Left kidney (tissue), 2 donors: ENCODE measurements around the gene CAMTA1. TPM values are rescaled to one million over a fixed set of nuclear protein-coding genes. Genes with fewer than 3 reads are reported as not detected.

Experiments used
- DNase-seq: peaks from one replicate; pipeline ENCODE4 v3.0.0-alpha.2; 2013
- polyA plus RNA-seq: library from polyadenylated mRNA; unstranded; fragments of 120-200 nt; gene quantifications from one replicate; pipeline ENCODE4 v1.2.1, GENCODE V29; 2013; ENCODE audit not compliant: insufficient read length

Gene CAMTA1
- polyA plus RNA-seq, 1 donor: 88.8 TPM

DNA sequence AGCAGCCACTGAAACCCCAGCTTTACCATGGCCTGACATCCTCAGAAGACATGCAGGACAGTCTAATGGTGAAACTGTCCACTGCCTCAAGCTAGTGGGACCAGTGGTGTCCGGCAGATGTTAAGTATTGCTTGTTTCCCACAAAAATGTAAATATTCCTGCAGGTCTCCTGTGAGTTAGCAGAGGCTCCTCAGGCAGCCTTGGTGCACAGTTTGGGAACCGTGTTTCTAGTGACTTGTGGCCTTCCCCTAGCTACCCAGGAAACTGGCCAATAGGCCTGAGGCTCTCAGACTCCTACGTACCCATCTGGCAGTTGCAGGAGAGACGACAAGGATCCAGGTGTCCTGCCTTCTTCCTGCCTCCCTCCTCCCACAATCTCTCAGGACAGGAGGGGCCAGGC lies 142.4 kb downstream of the CAMTA1 start:
- no peak for DNase-seq

DNA sequence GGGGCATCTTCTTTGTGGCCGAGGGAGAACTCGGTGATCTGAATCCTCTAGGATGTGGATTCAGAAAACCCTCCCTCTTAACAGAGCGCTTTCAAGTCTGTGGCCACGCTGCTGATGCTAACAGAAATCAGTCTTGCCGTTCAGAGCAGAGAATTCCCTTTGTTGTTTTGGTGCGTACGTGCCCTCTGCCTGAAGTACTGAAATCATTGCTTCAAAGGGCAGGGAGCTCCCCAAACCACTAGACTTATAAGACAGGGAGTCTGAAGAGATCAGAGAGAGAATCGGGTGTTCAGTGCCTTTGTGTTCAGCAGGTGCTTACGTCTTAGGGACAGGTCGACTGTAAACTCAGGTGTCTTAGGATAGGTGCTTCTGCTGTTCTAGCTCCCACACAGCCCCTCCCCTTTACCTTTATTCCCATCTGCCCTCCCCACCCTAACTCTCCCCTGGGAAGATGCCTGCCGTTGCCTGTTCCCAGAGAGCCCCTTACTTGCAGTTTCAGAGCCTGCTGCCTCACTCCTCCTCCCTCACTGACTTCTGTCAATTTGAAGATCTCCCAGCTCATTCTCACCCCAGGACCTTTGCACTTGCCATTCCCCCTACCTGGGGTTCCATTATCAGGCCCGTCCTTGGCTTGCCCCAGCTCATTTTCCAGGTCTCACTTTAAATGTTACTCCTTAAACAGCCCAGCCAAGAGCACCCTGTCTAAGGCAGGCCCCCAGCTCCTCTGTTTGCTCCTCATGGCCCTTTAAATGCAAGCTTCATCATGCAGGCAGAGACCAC lies 143.0 kb downstream of the CAMTA1 start:
- DNase-seq: no peak

DNA sequence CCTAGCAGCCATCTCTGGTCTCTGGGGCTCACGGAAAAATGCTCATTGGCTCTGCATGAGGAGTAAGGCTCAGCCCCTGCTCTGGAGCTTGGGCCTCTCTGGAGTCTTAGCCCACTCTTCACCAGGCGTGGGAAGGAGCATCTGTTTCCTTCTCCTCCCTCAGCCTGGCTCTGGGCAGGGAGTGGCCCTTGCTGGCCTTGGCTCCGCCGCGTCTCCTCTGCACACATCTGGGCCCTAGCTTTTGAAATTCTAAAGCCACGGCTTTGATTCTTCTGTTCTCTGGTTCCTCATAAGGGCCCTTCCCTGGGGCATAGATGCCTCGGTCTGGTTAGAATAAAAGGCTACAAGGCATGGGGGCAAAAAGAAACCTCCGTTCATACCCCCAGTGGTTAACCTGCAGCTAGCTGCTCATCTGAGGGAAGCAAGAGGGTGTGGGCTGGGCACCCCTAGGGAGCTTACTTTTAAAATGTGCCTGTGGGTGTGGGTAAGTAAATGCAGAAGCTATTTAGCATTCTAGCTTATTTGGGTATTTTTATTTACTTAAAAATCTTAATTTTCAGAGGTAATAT lies 145.6 kb downstream of the CAMTA1 start:
- DNase-seq: no peak

DNA sequence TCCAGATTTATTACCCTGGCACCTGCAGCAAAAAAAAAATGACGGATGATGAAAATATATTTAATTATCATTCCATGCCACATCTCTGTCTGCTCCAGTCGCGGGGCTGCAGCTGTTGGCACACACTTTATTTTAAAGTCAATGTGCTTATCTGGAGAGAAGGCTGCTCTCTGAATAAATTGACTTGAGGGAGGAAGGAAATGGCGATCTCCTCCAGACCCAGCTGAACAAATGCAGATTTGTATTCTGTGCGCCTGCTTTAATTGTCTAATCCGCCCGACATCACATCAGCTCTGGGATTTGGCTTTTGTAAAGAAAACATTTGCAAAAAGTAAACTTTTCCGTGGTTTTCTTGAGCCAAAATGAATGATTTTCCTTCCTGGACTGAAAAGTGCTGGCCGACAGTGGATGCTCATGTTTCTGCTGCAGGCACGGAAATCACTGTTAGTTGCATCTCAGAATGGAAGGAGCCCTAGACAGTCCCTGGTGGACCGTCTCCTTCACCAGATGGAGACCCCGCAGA lies 150.2 kb downstream of the CAMTA1 start:
- DNase-seq: no peak

DNA sequence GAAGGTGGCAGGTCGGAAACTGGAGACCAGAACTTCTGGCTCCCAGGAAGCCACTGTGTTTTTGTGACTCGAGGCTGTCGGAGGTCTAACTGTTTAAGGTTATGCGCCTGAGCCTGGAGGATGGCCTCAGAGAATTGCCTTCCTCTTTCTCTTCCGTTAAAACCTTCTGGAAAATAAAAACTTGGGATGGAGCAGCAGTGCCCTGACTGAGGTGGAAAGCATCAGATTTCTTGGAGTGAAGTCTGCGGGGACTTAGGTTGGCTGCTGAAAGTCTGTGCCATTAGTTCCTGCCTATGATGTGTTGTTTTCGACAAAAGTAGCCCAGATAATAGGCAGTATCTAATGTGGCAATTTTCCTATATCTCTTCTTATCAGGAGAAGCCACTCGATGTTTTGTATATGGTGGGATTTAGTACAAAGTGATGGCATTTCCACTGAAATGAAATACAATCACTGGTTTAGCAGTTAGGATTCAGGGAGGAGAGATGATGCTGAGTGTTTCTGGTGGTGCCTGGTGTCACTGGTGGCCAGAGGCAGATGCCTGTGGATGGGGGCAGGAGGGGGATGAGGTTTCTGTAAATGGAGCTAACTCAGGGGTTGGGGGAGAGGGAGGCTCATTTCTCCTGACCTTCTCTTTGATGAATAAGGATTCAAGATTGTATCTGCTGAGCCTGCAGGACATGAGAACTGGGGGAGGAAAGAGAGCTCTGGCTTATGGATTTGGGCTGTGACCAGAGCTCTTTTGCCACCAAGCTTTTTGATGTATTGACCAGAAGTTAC lies 150.8 kb downstream of the CAMTA1 start:
- no peak for DNase-seq

DNA sequence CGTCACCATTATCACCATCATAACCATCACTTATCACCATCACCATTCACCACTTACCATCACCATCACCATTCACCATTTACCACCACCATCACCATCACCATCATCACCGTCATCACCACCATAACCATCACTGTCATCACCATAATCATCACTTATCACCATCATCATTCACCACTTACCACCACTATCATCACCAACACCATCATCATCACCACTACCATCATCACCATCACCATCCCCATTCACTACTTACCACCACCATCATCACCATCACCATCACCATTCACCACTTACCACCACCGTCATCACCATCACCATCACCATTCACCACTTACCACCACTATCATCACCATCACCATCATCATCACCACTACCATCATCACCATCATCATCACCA lies 151.8 kb downstream of the CAMTA1 start:
- DNase-seq: no peak

DNA sequence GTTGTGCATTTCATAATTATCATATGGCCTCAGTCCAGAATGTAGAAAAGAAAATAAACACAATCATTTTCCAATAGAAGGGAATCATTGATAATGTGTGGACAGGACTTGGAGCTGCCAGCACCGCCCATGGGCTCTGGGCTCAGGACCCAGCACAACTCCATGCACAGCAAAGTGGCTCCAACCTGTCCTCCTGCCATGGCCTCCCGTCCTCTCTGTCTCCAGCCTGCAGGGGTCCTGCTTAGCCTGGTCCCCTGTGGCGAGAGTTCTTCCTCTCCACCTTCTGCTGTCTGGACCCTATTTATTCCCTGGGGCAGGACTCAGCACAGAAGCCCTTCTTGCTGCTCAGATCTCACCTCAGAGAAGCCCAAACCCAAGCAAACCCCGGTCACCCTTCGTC lies 154.1 kb downstream of the CAMTA1 start:
- no peak for DNase-seq

DNA sequence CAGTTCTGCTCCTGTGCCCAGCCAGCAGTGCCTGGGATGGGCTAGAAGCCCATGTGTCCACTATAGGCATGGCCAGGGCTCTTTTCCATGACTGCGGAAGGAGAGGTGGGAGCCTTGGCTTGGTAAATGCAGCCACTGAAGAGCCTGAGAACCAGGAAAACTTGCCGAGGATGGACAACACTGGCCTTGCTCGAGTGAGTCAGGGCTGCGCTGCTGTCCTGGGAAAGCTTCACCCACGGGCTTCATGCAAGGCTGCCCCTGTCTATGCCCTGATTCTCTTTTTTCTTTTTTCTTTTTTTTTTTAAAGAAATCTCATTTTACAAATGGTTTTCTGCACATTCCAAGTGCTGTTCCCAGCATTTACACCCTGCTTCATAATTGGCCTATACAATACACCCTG lies 156.5 kb downstream of the CAMTA1 start:
- no peak for DNase-seq

DNA sequence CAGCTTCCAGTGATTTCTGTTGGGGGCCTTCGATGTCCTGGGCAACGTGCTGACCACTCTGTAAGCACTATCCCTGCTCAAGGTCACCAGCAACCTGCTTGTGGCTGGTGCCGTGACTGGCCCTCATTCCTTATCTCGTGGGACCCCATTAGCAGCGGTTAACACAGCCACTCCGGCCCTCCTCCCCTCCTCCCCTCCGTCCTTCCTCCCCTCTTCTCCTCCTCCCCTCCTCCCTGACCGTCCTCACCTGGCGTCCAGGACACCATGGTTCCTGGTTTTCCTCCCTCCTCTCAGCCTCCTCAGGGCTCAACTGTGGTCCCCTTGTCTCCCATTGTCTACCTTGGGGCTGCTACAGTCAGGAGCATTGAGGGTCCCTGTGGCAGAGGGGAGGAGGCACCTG lies 157.7 kb downstream of the CAMTA1 start:
- DNase-seq: no peak

DNA sequence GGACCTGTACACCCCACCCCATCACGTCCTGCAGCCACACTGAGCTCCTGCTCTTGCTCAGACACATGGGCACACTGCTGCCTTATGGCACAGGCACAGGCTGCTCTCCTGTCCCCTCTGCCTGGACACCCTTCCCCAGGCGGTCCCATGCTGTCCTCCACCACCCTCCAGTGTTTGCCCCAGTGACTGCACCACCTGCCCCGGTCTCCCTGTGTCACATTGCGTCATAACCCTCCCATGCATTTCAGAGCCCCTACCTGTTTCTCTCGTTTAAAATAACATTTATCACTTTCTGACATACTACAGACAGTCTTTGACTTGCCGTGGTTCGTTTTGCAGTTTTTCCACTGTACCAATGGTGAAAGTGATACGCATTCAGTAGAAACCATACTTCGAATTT lies 159.2 kb downstream of the CAMTA1 start:
- no peak for DNase-seq

DNA sequence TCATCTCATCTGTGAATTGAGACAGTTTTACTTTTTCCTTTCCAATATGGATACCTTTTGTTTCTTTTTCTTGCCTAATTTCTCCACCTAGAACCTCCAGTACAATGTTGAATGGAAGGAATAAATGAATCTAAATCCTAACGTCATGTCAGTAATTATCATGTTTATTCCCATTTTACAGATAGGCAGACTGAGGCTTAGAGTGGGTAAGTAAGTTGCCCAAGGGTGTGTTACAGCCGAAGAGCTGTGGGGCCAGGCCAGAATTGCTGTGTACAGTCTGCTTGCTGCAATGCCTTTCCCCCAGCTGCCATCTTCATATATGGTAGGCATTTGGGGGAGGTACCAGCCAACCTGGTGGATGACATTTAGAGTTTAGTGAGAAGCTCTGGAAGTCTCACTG lies 162.7 kb downstream of the CAMTA1 start:
- no peak for DNase-seq

DNA sequence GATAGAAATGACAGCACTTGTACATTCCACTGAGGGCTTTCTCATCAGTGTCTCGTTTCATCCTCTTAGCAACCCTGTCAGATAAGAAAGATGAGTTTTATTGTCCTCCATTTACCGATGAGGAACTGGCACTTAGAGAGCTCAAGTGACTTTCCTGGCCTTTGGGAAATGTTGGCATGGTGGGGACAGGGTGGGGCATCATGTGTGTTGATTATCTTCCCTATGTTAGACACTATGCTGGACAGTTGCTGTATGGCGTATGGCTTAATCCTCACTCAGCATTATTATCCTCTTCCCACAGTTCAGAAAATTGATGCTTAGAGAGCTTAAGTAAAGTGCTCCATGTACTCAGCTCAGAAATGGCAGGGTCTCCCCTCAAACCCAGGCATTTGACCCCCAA lies 163.2 kb downstream of the CAMTA1 start:
- DNase-seq: no peak

DNA sequence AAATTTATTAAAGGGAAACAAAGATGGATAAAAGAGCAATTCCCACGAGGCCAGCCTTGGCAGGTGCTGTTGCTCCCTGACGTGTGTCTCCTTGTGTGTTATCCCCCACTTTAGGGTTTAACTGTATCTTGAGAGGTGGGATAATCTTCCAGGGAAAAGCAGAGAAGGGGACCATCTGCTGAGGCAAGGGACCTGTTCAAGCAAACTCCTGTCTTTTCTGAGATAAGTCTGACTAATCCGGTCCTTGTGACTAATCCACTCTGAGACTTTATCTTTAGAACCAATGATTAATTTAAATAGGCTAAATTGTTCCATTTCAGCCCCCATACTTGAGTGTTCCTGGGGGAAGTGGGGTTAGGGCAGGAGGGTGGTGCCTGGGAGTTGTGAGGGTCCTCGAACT lies 163.6 kb downstream of the CAMTA1 start:
- no peak for DNase-seq

DNA sequence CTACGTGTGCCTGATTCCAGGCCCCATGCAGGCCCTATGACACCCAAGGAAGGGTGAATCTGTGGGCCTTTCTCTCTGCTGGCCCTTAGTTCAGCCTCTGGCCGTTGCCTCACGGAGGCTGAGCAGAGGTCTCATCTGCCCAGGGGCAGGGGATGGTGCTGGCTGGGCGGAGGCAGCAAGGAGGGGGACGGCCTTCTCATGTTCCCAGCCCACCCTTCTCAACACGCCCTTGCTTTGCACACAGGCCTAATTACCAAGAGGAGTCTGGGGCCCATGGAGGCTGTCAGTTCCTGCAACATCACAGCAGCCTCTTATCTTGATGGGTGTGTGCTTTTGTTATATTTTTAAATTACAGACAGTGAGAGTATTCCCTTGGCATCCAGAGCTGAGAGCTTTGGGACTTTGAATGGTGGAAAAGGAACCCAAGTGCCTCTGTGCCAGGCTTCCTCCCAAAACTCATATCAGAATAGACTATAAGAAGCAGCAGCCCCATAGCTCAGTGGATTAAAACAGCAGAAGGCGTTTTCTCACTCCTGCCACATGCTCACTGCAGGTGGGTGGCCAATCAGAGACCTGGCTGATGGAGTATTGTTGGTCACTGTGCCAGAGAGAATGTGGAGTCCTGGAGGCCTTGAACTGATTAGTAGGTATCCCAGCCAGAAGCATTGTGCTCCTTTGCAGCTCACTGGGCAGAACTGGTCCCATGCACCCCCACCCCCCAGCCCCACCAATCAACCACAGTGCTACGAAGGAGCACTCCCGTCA lies 164.9 kb downstream of the CAMTA1 start:
- no peak for DNase-seq

DNA sequence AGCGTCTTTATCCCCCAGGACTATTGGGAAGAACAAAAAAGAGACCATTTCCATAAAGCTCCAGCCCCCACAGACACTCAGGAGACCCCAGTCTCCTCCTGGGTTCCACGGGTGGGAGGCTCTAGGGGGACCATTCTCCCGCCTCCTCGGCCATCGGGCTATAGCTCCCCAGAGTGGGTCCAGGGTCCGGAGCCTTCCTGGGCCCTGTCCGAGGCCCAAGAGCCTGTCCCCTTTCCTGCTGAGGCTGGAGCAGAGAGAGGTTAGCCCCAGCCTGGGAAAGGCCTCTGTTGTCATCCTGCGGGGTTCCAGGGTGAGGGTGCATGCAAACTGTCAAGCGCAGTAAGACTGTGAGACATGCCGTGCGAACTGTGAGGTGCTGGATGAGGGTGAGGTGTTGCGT lies 166.3 kb downstream of the CAMTA1 start:
- no peak for DNase-seq

DNA sequence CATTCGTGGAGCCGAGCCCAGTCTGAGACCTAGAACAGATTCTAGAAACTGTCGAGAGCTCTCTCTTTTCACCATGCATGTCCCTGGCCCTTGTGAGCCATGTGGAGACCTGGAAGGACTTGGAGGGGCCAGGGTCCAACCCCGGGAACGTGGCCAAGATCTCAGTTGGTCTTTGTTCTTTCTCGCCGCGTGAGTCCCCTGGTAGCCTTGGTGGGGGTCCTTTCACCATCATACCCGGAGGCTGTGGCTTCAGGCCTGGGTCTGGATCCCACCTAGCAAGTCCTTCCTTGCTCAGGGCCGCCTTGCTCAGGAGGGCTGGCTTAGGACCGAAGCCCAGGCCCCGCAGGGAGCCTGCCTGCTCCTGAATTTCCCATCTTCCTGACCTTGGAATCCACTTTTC lies 168.0 kb downstream of the CAMTA1 start:
- DNase-seq: no peak

DNA sequence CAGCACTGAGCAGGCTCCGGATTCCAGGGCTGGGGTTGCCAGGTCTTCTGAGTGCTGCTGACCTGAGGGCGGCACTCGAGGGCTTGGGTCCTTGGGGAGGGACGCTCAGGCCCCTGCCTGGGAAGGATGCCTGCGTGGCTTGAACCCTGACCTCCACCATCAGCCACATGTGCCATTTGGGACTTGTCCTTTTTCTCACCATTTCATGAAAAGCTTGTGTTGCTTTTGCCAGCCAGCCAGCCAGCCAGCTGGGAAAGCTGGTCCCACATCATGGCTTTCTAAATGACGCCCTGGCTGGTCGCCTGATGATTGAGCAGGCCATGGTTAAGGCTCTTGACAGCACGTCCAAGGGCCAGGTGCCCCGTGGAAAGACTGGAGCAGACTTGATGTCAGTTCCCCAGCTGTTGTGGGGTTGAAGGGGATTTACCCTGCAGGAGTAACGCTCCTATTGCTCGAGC lies 168.7 kb downstream of the CAMTA1 start:
- DNase-seq: no peak

DNA sequence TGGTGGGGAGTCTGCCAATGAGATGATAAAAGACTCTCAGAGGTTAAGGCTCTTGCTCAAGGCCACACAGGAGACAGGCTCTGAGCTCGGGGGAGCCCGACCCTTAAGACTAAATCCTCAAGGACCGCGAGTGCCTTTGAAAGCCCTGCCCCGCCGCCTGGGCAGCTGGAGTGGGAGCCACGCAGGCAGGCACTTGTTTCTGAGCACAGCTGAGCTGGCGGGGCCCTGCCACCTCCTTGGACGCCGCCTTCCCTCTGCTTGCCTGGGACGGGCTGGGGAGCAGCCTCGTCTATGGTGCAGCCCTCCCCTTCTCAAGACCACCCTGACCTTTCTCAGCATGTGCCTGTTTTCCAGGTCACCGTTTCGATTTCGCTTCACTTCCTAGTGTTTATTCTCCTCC lies 169.3 kb downstream of the CAMTA1 start:
- no peak for DNase-seq

DNA sequence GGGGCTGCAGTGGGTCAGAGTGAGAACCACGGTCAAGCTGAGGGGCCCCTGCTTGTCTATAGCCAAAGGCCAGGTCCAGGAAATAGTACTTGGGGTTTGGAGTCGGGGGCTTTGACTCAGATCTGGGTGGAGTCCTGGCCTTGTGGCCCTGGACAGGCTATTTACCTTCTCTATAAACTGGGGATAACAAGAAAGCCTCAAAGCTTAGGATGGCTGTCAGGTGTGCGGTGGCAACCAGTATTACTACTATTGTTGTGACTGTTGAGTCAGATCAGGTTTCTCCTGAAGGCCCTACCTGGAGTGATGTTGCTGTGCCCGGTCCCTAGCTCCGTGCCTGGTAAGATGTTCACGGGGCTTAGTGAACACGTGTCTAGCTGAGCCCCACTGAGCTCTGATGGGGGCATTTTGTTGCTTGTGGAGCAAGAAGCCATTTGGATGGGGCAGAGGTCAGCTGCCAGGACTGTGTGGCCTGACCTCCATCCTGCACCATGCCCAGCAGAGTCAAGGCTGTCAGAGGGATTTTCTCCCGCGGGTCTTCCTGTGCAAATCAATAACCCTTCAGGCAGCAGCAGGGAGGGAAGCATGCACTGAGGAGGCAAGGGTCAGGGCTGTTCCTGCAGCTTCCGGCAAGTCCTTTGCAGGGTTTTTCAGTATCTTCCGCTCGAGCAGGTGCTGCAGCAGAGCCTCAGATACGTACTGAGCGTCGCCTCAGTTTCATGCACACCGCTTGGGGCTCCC lies 170.3 kb downstream of the CAMTA1 start:
- DNase-seq: no peak

DNA sequence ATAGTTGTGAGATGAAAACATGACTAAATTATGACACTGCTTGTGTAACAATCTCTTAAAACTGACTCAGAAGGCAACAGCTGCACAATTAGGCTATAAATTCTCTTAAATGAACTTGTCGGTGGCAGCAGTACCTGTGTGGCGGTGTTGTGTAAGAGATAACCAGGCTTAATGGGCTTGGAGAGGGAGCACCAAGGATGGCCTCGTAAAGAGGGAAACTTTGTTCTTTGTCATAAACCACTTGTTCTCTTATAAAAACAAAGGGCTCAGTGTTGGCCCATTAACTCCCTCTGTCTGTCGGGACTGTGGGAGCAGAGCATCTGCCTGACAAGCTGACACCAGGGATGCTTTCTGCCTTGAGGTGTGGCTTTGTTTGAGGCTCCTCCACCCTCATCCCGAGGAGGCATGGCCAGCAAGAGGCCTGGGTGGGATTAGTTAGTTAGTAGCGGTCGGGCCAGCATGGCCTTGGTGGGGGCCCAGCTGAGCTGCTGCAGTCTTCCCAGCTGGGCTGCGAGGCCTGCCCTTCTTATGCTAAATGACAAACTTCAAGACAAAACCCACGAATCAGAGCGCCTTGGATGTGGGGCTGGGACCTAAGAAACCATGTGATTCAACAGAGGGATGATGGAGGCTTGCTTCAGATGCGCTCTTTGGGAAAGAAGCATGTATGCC lies 171.4 kb downstream of the CAMTA1 start:
- no peak for DNase-seq

DNA sequence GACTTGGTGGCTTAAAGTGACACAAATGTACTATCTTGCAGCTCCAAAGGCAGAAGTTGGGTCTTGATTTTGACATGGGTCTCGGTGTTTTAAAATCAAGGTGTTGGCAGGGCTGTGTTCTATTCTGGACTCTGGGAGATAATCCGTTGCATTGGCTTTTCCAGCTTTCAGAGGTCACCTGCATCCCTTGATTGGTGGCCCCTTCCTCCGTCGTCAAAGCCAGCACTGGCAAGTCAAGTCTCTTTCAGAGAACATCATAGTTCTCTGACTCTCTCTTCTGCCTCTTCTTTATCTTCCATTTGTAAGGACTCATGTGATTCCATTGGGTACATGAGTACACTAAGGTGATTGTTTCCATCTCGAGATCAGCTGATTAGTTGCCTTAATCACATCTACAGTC lies 172.1 kb downstream of the CAMTA1 start:
- no peak for DNase-seq
